GM12891 (cell line): ENCODE measurements around the gene SPNS3.

Source experiments
- PAX5 ChIP-seq: IDR thresholded peaks from 2 replicates; pipeline ENCODE4 v1.6.1; 2011; ENCODE audit warnings: low read length, moderate library complexity, mild to moderate bottlenecking; ENCODE audit not compliant: insufficient read depth, severe bottlenecking
- POLR2A ChIP-seq: IDR thresholded peaks from 2 replicates; pipeline ENCODE4 v1.6.1; 2011; ENCODE audit warnings: low read depth, low read length, control low read depth
- POLR2AphosphoS5 ChIP-seq: IDR thresholded peaks from 2 replicates; pipeline ENCODE4 v1.6.1; 2011; ENCODE audit warnings: low read depth, low read length, control low read depth
- POU2F2 ChIP-seq: IDR thresholded peaks from 2 replicates; pipeline ENCODE4 v1.6.1; 2011; ENCODE audit warnings: low read depth, mild to moderate bottlenecking, control low read depth, low read length, moderate library complexity
- SPI1 ChIP-seq: IDR thresholded peaks from 2 replicates; pipeline ENCODE4 v1.6.1; 2011; ENCODE audit warnings: low read depth, low read length, control low read depth
- TAF1 ChIP-seq: IDR thresholded peaks from 2 replicates; pipeline ENCODE4 v1.6.1; 2011; ENCODE audit warnings: low read depth, low read length, control low read depth

DNA sequence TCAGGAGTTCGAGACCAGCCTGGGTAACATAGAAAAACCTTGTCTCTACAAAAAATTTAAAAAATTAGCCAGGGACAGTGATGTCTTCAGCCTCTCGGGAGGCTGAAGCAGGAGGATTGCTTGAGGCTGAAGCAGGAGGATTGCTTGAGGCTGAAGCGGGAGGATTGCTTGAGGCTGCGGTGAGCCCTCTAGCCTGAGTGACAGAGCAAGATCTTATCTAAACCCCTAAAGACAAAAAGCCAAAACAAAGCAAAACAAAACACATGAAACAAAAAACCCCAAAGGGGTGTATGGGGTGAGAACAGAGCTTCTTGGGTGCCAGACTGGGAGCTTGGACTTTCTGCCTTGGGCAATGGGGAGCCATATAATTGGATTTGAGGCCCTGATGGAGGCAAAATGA lies 2.6 kb downstream of the SPNS3 start:
- TF ChIP-seq TAF1: no peak
- no peak for TF ChIP-seq POLR2A
- TF ChIP-seq POLR2AphosphoS5: no peak
- TF ChIP-seq POU2F2: no peak
- no peak for TF ChIP-seq SPI1
- TF ChIP-seq PAX5: no peak
